Measurements from ENCODE around the gene CNKSR3. TPM values are rescaled to one million over a fixed set of nuclear protein-coding genes. Genes with fewer than 3 reads are reported as not detected.

CNKSR3 gene
- total and polyA plus RNA-seq, 8 donors, result 1.2 to 40.0 (median 6.2) TPM

DNA sequence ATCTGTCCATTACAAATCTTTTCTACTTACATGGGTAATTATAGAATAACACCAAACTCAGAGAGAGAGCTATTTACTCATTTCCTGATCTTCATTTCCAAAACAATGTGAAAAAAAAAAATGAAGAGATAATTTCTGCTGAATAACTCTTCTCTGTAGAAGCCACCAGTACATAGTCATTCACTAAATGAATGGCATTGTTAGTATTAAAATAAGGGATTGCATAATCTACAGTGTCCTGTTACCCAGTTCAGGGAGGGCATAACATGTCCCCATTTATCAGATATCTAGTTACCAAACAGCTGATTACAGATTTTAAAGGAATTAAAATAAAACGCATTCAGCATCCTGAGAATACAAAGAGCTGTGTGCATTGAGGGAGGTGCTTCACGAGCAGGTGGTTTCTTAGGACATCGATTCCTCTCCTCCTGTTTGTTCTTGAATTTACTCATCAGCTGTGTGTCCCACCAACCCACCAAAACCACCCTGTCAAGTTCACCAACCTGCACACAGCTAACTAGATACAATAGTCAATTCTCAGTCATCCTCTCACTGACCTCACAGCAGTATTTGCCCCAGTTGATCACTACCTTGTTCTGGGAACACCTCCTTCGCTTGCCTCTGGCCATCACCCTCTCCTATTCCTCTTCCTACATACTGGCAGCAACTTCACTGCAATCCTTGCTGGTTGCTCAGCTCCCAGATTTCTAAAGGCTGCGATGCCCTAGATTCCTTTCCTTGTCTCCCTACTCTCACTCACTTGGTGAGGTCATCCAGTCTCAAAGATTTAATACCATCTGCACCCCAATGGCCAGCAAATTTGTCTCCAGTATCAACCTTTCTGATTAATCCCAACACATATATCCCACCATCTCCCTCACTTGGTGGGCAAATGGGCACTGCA lies 18.7 kb downstream of the CNKSR3 start:
- Histone ChIP-seq H3K9me3 (no peaks in the 10 kb centered on the region), H3K36me3 (no peaks in the 10 kb centered on the region), H3K27me3 (no peaks in the 10 kb centered on the region), H3K4me1 (peaks cover 3 to 44% (median 24%) of the 10 kb centered on the region in 4 donors), H3K4me3 (no peak overlapping the region), H3K27ac (no peak overlapping the region)
- intact Hi-C loops (cut with DNase I; ENCODE audit: low total_unique reads), result no loop called here
- 67 to 78% (median 73%) methylated on average over 5 of the region's 5 CpGs for WGBS, 5 donors
- TF ChIP-seq POLR2A (IDR thresholded peaks at IDR 0.05) (no peak), EP300 (IDR thresholded peaks at IDR 0.05) (no peak), POLR2AphosphoS5 (IDR thresholded peaks at IDR 0.05) (no peak)
- TF ChIP-seq, protein P1, sequence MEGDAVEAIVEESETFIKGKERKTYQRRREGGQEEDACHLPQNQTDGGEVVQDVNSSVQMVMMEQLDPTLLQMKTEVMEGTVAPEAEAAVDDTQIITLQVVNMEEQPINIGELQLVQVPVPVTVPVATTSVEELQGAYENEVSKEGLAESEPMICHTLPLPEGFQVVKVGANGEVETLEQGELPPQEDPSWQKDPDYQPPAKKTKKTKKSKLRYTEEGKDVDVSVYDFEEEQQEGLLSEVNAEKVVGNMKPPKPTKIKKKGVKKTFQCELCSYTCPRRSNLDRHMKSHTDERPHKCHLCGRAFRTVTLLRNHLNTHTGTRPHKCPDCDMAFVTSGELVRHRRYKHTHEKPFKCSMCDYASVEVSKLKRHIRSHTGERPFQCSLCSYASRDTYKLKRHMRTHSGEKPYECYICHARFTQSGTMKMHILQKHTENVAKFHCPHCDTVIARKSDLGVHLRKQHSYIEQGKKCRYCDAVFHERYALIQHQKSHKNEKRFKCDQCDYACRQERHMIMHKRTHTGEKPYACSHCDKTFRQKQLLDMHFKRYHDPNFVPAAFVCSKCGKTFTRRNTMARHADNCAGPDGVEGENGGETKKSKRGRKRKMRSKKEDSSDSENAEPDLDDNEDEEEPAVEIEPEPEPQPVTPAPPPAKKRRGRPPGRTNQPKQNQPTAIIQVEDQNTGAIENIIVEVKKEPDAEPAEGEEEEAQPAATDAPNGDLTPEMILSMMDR (IDR thresholded peaks at IDR 0.05), result no peak
- no peak for DNase-seq

DNA sequence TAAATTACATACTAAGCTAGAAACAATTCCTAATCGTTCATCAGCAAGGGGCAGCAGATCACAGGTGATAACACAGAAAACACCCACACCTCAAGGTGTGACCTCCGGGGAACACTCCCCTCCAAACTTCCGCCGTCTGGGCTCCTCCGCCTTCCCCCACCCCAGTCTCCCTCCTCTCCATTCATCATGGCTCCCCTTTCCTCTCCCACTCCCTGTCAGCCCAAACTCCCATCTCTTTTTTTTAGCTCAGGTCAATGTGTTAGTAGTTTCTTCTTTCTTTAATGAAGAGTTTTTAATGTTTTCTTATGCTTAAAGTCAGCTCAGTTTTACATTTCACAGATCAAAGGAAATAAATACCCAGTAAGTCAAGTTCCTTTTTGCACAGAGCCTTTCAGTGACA lies 20.7 kb downstream of the CNKSR3 start:
- Histone ChIP-seq H3K9me3 (no peaks in the 10 kb centered on the region), H3K27me3 (no peaks in the 10 kb centered on the region), H3K36me3 (no peaks in the 10 kb centered on the region), H3K4me3 (no peak overlapping the region), H3K27ac (no peak overlapping the region), H3K4me1 (peaks cover 3 to 50% (median 31%) of the 10 kb centered on the region in 4 donors)
- 89 to 93% (median 90%) methylated on average over 5 of the region's 5 CpGs for WGBS, 5 donors
- intact Hi-C loops (cut with DNase I; ENCODE audit: low total_unique reads), result no loop called here
- TF ChIP-seq POLR2AphosphoS5 (IDR thresholded peaks at IDR 0.05) (no peak), EP300 (IDR thresholded peaks at IDR 0.05) (no peak), POLR2A (IDR thresholded peaks at IDR 0.05) (no peak)
- TF ChIP-seq, protein P1 (IDR thresholded peaks at IDR 0.05), result no peak
- no peak for DNase-seq

DNA sequence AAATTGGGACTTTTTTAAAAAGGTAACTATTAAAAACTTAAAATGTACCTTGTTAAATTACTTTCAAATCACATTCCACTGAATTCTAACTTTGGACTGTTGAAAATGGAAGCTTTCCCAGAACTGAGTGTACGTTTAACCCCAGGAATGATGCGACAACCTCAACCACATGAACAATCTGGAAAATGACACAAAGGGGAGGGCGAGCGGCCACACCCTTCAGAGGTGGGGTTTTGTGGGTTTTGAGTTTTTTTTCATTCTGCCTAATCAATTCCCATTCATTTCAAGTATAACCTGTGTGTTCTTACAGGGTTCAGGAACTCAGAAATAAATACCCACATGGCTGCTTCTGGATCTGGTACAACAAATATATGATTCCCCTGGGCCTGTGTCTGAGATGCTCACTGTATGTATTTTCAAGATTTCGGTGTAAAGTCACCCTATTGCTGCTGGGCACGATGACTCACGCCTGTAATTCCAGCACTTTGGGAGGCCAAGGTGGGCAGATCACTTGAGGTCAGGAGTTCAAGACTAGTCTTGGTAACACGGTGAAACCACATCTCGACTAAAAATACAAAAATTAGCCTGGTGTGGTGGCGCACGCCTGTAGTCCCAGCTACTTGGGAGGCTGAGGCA lies 21.6 kb downstream of the CNKSR3 start:
- intact Hi-C loops (cut with DNase I; ENCODE audit: low total_unique reads), result no loop called here
- Histone ChIP-seq H3K27me3 (no peaks in the 10 kb centered on the region), H3K27ac (no peak overlapping the region), H3K4me1 (peaks cover 3 to 50% (median 27%) of the 10 kb centered on the region in 4 donors), H3K4me3 (no peak overlapping the region), H3K36me3 (no peaks in the 10 kb centered on the region), H3K9me3 (no peaks in the 10 kb centered on the region)
- TF ChIP-seq POLR2A (IDR thresholded peaks at IDR 0.05) (no peak), EP300 (IDR thresholded peaks at IDR 0.05) (no peak), POLR2AphosphoS5 (IDR thresholded peaks at IDR 0.05) (no peak)
- TF ChIP-seq, protein P1 (IDR thresholded peaks at IDR 0.05), result no peak
- DNase-seq, result no peak
- WGBS, 5 donors, result 80 to 86% (median 83%) methylated on average over 11 of the region's 11 CpGs

DNA sequence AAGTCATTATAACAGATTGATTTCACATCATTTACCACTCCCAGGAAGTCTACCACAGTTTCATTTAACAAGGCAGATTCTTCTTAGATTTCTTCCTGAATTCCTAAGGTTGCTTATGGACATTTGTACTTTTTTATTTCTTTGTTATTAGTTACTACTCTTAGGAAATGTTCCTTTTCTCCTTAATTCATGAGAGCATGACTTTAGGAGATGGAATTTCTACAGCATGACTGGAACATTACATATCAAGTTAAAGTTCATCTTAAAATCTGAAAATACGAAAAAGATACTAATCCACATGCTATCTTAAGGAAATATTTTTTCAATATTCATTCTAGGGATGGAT lies 22.3 kb downstream of the CNKSR3 start:
- TF ChIP-seq EP300 (IDR thresholded peaks at IDR 0.05) (no peak), POLR2AphosphoS5 (IDR thresholded peaks at IDR 0.05) (no peak)
- TF ChIP-seq, protein P1 (IDR thresholded peaks at IDR 0.05), result no peak
- H3K4me3 ChIP-seq, result no peak overlapping the region
- H3K4me1 ChIP-seq, result peaks cover 6 to 55% (median 29%) of the 10 kb centered on the region in 4 donors
- no peaks in the 10 kb centered on the region for H3K9me3 ChIP-seq
- intact Hi-C loops (cut with DNase I; ENCODE audit: low total_unique reads), result no loop called here
- H3K27ac ChIP-seq, result no peak overlapping the region
- no peaks in the 10 kb centered on the region for H3K27me3 ChIP-seq
- H3K36me3 ChIP-seq, result no peaks in the 10 kb centered on the region
- no peak for DNase-seq
- 75 to 88% (median 78%) methylated on average over 1 of the region's 1 CpG for WGBS, 5 donors
